Measurements from ENCODE around the gene TEX44. TPM values are rescaled to one million over a fixed set of nuclear protein-coding genes. Genes with fewer than 3 reads are reported as not detected.
A peak's percentile ranks its signal among the peaks of the same experiment; 100 is the strongest.
"Not testable (repeated sequence)": the region's sequence is repeated elsewhere in the genome, so short reads cannot be mapped to it uniquely, and the experiment has no call there.

The TEX44 gene
- polyA plus RNA-seq (ENCODE audit: insufficient read length in 3 of 3), result not detected
- long read RNA-seq, donor 1, partial matches to known transcripts, result 0 of 1 reads
- long read RNA-seq, donor 1, other reads (novel, unspliced or antisense), result 0 of 1 reads
- long read RNA-seq, donor 2, result 0 reads
- long read RNA-seq, donor 3, result 0 reads
- long read RNA-seq, donor 4, result 0 reads
- long read RNA-seq, donor 5, result 0 reads
- long read RNA-seq, donor 6, result 0 reads
- long read RNA-seq, donor 7, result 0 reads
- long read RNA-seq, donor 8, result 0 reads
- long read RNA-seq, donor 9, result 0 reads
- long read RNA-seq, donor 10, result 0 reads
- long read RNA-seq, donor 11, result 0 reads
- long read RNA-seq, donor 12, result 0 reads
- long read RNA-seq, donor 13, result 0 reads
- long read RNA-seq, donor 14, result 0 reads
- long read RNA-seq, donor 15, partial matches to known transcripts, result 0 of 1 reads
- long read RNA-seq, donor 15, other reads (novel, unspliced or antisense), result 0 of 1 reads
- long read RNA-seq, donor 16, result 0 reads

DNA sequence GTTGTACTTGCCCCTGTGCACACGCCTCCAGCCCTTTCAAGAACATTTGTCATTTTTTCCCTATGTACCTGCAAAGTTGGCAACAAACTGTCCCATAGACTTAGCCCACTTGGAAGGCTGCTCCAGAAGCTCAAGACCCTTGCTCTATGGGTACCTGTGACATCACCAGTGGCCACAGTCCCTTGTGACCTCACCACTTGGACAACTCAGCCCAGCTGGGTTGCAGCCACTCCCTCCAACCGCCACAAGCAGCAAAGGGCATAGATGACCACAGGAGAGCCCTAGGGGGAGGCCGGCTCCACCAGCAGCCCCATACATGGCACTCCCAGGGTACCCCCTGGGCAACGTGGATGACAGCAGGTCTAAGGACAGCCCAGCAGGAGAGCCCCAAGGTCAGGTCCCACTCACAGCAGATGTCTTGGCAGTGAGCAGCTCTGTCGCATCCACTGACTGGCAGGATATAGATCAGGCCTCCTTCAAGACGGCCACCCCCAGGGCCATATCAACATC, at the start of gene TEX44:
Gene TEX44 (plus strand): TSS at position 229 of the 510 bp plus-strand sequence. CDS start 88 bp downstream, at position 317.
- no peak for DNase-seq (ENCODE audit: extremely low read depth in 1 of 11, low read depth in 9 of 11, low spot score in 4 of 11)

DNA sequence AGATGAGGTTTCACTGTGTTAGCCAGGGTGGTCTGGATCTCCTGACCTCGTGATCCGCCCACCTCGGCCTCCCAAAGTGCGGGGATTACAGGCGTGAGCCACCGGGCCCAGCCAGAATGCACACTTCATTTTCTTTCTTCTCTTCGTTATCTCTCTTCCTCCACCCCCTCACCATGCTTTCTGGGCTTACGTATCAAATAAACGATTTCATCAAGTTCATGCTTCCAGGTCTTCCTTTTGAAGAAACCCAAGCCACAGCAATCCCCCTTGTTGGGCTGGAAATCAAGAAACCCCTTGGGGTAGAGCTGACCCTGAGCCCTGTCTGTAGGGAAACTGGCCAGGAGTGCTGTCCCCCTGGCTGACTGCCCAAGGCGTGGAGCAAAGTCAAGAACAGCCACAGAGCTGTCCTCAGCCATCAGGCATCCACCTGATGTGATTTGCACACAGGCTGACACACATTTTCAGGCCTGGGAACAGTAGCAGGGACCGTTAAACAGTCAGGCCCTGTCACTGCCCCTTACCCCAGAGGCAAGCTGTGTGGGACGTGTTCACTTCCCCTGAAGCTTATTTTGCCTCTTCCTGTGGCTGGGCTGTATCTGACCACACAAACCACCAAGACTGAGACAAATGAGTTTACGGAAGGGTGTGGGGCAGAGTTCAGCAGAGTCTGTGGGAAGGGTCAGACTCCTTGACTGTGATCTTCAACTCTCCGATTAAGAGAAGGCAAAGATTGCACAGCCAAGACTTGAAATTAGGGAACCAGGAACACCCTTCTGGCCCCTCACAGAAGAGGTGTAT, 47.4 kb upstream of the TEX44 start:
- DNase-seq (ENCODE audit: extremely low read depth in 1 of 11, low read depth in 9 of 11, low spot score in 4 of 11), result no peak

- DNase-seq (ENCODE audit: extremely low read depth in 1 of 11, low read depth in 9 of 11, low spot score in 4 of 11), result no peak
Observed at GRCh38 chr2:231546014-231546715, 46.5 kb upstream of the TEX44 start.

- no peak for DNase-seq (ENCODE audit: extremely low read depth in 1 of 11, low read depth in 9 of 11, low spot score in 4 of 11)
Observed at GRCh38 chr2:231547315-231548110, 45.2 kb upstream of the TEX44 start.

DNA sequence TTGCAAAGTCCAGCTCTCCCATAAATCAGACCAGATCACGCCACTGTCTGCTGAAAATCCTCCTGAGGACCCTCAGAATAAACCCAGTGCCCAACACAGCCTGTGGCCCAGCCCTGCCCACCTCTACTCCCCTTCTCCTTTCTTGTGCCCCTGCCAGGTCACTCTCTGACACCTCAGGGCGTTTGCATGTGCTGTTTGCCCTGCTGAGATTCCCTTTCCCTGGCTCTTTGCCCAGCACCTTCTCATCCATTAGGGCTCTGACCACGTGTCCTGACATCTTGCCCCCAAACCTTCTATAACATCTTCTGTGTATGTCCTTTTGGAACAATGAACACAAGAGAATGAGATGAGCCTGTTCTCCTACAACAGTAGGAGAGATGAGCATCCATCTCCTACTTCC, 43.9 kb upstream of the TEX44 start:
- DNase-seq (ENCODE audit: extremely low read depth in 1 of 11, low read depth in 9 of 11, low spot score in 4 of 11), result no peak

- DNase-seq (ENCODE audit: extremely low read depth in 1 of 11, low read depth in 9 of 11, low spot score in 4 of 11), result no peak
Observed at GRCh38 chr2:231549446-231550239, 43.0 kb upstream of the TEX44 start.

GRCh38 chr2:231552752-231553151, 39.9 kb upstream of the TEX44 start:
- no peak for DNase-seq (ENCODE audit: extremely low read depth in 1 of 11, low read depth in 9 of 11, low spot score in 4 of 11)

- DNase-seq (ENCODE audit: extremely low read depth in 1 of 11, low read depth in 9 of 11, low spot score in 4 of 11), result no peak
Observed at GRCh38 chr2:231554327-231554726, 38.3 kb upstream of the TEX44 start.

DNA sequence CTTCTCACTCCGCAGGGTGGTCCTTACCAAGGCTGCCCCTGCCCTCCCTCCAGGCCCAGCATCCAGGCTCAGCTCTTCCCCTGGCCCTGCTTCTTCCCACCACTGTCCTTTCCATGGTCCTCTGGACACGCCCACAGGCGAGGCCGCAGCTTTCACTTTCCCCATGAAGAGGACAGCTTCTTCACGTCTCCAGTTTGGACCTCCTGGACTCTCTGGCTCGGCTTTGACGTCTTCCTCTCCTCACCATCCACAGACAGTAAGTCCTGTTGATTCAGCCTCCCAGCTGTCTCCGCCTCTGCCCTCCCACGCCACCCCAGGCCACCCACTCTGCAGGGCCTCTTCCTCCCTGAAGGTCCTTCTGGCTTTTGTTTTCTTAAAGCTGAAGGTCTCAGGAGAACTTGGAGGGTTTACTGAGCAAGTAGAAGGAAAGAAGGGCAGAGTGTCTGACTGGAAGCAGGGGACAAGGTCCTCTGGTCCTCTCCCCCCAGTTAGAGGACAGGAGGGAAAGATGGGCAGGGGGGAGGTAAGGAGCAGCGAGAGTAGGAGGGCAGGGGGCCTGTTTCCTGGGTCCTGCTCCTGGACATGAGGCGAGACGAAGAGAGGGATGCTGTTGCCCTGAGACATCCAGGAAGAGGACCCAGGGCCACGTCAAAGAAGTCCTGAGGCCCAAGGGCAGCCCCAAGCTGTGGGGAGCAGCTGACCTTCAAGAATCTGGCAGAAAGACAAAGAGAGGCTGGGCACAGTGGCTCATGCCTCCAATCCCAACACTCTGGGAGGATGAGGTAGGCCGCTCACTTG, 37.7 kb upstream of the TEX44 start:
- DNase-seq (ENCODE audit: extremely low read depth in 1 of 11, low read depth in 9 of 11, low spot score in 4 of 11), result peak in 5 of 11 donors; percentile 45 to 71 (median 57)

- not testable (repeated sequence) for DNase-seq (ENCODE audit: extremely low read depth in 1 of 11, low read depth in 9 of 11, low spot score in 4 of 11)
Observed at GRCh38 chr2:231556496-231556895, 36.2 kb upstream of the TEX44 start.

DNA sequence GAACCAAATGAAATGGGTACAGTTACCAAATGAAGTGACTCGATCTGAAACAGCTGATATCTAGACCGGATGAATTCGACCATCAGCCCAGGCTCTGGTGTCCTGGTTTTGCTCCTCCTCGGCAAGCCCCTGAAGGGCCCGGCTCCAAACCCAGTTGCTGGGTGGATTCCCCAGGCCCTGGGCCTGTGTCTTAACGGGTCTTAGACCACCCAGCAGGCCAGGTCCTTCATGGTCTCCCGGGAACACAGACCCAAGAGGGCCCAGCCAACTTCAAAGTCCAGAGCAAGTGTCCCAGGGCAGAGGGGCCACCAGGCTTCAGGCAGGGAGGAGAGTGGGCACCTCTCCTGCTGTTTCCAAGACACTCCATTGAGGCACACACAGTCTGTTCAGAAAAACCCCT, 35.7 kb upstream of the TEX44 start:
- DNase-seq (ENCODE audit: extremely low read depth in 1 of 11, low read depth in 9 of 11, low spot score in 4 of 11), result no peak

DNA sequence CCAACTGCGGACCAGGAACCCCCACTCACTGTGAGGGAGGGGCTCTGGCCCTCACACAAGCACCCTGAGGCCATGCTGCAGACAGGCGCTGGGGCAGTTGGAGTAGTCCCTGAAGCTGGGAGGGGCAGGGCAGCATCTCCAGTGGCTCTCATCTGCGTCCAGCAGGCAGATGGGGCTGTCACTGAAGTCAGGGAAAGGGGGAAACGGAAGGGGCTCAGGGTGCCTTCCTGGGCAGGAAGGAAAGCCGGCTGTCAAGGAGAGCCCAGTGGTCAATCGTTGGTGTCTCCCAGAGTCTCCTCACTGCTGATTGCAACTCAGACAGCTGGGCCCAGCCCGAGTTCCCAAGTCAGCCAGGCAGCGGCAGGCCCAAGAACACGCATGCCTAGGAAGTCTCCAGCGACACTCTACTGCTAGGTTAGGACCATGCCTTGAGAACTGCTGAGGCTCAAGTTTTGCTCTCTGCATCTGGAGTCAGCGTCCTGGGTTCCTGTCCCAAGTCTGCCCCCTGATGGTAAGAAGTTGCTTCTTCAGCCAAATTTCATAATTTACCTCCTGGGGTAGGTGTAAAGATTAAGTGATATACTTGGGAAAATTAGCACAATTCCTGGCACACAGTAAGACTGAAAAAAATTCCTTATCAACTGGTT, 35.0 kb upstream of the TEX44 start:
- peak; percentile 64 to 85 (median 75) for DNase-seq (ENCODE audit: extremely low read depth in 1 of 11, low read depth in 9 of 11, low spot score in 4 of 11)

GRCh38 chr2:231563378-231563961, 29.2 kb upstream of the TEX44 start:
- peak in 1 of 11 donors; percentile 24 for DNase-seq (ENCODE audit: extremely low read depth in 1 of 11, low read depth in 9 of 11, low spot score in 4 of 11)

- no peak for DNase-seq (ENCODE audit: extremely low read depth in 1 of 11, low read depth in 9 of 11, low spot score in 4 of 11)
Observed at GRCh38 chr2:231565887-231566594, 26.6 kb upstream of the TEX44 start.

GRCh38 chr2:231567159-231567558, 25.5 kb upstream of the TEX44 start:
- DNase-seq (ENCODE audit: extremely low read depth in 1 of 11, low read depth in 9 of 11, low spot score in 4 of 11), result no peak
